ENCODE results near the gene MMP25. TPM values are rescaled to one million over a fixed set of nuclear protein-coding genes. Genes with fewer than 3 reads are reported as not detected.

MMP25 gene
- total and polyA plus RNA-seq, 9 of the 15 experiments (the other 6 are each of a cell fraction or from before 2014, with no cell fraction given): 0.03 to 0.04 TPM; not detected in 7

DNA sequence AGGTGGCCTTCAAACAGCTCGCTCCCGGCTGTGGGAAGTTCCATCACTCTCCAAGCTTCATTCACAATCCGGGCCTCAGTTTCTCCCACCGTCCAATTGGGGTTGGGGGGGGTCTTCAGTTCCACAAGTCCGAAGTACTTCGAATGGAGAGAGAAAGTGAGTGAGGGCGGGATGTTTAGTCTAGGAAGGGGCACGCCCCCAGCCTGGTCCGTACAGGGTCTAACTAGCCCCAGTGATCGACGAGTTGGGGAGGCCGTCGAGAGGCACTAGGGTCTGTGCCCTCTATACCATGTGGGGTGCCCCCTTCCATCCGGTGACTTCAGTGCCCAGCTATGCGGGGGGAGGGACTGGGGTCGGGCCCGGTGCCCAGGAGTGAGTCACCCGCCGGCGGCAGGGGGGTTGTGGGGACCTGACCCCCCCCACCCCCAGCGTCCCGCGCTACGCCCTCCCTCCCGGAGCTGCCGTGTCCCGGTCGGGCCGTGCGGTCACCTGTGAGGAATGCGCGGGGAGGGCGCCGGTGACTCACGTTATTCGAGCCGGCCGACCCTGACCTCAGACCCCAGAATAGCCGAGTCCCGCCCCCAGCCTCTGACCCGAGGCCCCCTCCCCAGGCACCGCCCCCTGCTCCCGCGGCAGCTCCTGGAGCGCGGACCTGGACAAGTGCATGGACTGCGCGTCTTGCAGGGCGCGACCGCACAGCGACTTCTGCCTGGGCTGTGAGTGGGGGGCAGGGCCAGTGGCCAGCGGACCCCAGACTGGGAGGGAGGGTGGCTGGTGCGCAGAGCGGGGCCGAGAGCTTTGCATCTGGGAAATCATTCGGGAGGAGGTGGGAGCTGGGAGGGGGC is 25.5 kb upstream of the MMP25 start (continued):
- TF ChIP-seq, protein P1, sequence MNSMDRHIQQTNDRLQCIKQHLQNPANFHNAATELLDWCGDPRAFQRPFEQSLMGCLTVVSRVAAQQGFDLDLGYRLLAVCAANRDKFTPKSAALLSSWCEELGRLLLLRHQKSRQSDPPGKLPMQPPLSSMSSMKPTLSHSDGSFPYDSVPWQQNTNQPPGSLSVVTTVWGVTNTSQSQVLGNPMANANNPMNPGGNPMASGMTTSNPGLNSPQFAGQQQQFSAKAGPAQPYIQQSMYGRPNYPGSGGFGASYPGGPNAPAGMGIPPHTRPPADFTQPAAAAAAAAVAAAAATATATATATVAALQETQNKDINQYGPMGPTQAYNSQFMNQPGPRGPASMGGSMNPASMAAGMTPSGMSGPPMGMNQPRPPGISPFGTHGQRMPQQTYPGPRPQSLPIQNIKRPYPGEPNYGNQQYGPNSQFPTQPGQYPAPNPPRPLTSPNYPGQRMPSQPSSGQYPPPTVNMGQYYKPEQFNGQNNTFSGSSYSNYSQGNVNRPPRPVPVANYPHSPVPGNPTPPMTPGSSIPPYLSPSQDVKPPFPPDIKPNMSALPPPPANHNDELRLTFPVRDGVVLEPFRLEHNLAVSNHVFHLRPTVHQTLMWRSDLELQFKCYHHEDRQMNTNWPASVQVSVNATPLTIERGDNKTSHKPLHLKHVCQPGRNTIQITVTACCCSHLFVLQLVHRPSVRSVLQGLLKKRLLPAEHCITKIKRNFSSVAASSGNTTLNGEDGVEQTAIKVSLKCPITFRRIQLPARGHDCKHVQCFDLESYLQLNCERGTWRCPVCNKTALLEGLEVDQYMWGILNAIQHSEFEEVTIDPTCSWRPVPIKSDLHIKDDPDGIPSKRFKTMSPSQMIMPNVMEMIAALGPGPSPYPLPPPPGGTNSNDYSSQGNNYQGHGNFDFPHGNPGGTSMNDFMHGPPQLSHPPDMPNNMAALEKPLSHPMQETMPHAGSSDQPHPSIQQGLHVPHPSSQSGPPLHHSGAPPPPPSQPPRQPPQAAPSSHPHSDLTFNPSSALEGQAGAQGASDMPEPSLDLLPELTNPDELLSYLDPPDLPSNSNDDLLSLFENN (IDR thresholded peaks at IDR 0.05; ENCODE audit: low read depth in 2 of 2, low read length in 2 of 2): peak in 1 of 2 experiments; percentile 7; a peak in 2 of 4 replicates
- TF ChIP-seq POLR2B (IDR thresholded peaks at IDR 0.05; ENCODE audit: low read depth, partially characterized antibody) (no peak), NCOR1 (IDR thresholded peaks at IDR 0.05) (peak; percentile 44; the same call in 1 of the 2 replicates), ZBTB7A (IDR thresholded peaks at IDR 0.05; ENCODE audit: borderline replicate concordance, control insufficient read depth, low read depth, low read length) (peak; percentile 78), BRD9 (IDR thresholded peaks at IDR 0.05; ENCODE audit: low read depth, partially characterized antibody) (peak; percentile 22), EZH2 (IDR thresholded peaks at IDR 0.05; ENCODE audit: borderline replicate concordance, low read depth, low read length) (no peak), POLR3A (IDR thresholded peaks at IDR 0.05; ENCODE audit: borderline replicate concordance, extremely low read depth, insufficient read depth, insufficient read length) (no peak), JUND (IDR thresholded peaks at IDR 0.05; ENCODE audit: borderline replicate concordance, low read depth, low read length) (peak; percentile 93), JUND (tag; IDR thresholded peaks at IDR 0.05; ENCODE audit: borderline replicate concordance, low read depth, low read length) (peak; percentile 86; the same call in 2 of the 3 replicates)
- TF ChIP-seq, protein P2, sequence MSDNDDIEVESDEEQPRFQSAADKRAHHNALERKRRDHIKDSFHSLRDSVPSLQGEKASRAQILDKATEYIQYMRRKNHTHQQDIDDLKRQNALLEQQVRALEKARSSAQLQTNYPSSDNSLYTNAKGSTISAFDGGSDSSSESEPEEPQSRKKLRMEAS (CRISPR knock-in tag; IDR thresholded peaks at IDR 0.05): peak; percentile 53
- TF ChIP-seq, protein P3, sequence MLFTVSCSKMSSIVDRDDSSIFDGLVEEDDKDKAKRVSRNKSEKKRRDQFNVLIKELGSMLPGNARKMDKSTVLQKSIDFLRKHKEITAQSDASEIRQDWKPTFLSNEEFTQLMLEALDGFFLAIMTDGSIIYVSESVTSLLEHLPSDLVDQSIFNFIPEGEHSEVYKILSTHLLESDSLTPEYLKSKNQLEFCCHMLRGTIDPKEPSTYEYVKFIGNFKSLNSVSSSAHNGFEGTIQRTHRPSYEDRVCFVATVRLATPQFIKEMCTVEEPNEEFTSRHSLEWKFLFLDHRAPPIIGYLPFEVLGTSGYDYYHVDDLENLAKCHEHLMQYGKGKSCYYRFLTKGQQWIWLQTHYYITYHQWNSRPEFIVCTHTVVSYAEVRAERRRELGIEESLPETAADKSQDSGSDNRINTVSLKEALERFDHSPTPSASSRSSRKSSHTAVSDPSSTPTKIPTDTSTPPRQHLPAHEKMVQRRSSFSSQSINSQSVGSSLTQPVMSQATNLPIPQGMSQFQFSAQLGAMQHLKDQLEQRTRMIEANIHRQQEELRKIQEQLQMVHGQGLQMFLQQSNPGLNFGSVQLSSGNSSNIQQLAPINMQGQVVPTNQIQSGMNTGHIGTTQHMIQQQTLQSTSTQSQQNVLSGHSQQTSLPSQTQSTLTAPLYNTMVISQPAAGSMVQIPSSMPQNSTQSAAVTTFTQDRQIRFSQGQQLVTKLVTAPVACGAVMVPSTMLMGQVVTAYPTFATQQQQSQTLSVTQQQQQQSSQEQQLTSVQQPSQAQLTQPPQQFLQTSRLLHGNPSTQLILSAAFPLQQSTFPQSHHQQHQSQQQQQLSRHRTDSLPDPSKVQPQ (CRISPR knock-in tag; IDR thresholded peaks at IDR 0.05; ENCODE audit: borderline replicate concordance): no peak
- TF ChIP-seq, protein P4, sequence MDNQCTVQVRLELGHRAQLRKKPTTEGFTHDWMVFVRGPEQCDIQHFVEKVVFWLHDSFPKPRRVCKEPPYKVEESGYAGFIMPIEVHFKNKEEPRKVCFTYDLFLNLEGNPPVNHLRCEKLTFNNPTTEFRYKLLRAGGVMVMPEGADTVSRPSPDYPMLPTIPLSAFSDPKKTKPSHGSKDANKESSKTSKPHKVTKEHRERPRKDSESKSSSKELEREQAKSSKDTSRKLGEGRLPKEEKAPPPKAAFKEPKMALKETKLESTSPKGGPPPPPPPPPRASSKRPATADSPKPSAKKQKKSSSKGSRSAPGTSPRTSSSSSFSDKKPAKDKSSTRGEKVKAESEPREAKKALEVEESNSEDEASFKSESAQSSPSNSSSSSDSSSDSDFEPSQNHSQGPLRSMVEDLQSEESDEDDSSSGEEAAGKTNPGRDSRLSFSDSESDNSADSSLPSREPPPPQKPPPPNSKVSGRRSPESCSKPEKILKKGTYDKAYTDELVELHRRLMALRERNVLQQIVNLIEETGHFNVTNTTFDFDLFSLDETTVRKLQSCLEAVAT (IDR thresholded peaks at IDR 0.05): 0 out of 4 replicates have a peak, but pooled peaks of 1 of the 2 experiments have one; percentile 10
- TF ChIP-seq, protein P5, sequence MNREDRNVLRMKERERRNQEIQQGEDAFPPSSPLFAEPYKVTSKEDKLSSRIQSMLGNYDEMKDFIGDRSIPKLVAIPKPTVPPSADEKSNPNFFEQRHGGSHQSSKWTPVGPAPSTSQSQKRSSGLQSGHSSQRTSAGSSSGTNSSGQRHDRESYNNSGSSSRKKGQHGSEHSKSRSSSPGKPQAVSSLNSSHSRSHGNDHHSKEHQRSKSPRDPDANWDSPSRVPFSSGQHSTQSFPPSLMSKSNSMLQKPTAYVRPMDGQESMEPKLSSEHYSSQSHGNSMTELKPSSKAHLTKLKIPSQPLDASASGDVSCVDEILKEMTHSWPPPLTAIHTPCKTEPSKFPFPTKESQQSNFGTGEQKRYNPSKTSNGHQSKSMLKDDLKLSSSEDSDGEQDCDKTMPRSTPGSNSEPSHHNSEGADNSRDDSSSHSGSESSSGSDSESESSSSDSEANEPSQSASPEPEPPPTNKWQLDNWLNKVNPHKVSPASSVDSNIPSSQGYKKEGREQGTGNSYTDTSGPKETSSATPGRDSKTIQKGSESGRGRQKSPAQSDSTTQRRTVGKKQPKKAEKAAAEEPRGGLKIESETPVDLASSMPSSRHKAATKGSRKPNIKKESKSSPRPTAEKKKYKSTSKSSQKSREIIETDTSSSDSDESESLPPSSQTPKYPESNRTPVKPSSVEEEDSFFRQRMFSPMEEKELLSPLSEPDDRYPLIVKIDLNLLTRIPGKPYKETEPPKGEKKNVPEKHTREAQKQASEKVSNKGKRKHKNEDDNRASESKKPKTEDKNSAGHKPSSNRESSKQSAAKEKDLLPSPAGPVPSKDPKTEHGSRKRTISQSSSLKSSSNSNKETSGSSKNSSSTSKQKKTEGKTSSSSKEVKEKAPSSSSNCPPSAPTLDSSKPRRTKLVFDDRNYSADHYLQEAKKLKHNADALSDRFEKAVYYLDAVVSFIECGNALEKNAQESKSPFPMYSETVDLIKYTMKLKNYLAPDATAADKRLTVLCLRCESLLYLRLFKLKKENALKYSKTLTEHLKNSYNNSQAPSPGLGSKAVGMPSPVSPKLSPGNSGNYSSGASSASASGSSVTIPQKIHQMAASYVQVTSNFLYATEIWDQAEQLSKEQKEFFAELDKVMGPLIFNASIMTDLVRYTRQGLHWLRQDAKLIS (CRISPR knock-in tag; IDR thresholded peaks at IDR 0.05): peak; percentile 35; the same call in 1 of the 2 replicates

Data from K562 (cell line).